HG02623 (cell line): ENCODE measurements around the gene GXYLT2.

Source experiments
- ATAC-seq: cut with Tn5 transposase; IDR thresholded peaks from one replicate; pipeline ENCODE4 v1.9.1; 2021; ENCODE audit warnings: moderate library complexity; ENCODE audit not compliant: unreplicated experiment

Gene GXYLT2, protein sequence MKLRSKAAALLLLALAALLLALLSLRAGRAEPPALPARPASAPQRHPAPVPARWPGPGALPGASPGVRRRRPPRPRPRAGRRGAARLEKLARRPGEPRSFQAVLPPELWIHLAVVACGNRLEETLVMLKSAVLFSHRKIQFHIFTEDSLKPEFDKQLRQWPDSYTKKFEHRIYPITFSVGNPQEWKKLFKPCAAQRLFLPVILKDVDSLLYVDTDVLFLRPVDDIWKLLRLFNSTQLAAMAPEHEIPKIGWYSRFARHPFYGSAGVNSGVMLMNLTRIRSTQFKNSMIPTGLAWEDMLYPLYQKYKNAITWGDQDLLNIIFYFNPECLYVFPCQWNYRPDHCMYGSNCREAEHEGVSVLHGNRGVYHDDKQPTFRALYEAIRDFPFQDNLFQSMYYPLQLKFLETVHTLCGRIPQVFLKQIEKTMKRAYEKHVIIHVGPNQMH

GRCh38 chr3:72887705-72888545, at the start of gene GXYLT2:
GXYLT2 (plus strand) TSS chr3:72888046; CDS start chr3:72888234, 188 bp downstream.
- peak; percentile 60 for ATAC-seq

- no peak for ATAC-seq
Observed at GRCh38 chr3:72839057-72839456, 48.8 kb upstream of the GXYLT2 start.

- ATAC-seq: no peak
Observed at GRCh38 chr3:72844436-72844993, 43.3 kb upstream of the GXYLT2 start.

GRCh38 chr3:72846166-72846565, 41.7 kb upstream of the GXYLT2 start:
- no peak for ATAC-seq

DNA sequence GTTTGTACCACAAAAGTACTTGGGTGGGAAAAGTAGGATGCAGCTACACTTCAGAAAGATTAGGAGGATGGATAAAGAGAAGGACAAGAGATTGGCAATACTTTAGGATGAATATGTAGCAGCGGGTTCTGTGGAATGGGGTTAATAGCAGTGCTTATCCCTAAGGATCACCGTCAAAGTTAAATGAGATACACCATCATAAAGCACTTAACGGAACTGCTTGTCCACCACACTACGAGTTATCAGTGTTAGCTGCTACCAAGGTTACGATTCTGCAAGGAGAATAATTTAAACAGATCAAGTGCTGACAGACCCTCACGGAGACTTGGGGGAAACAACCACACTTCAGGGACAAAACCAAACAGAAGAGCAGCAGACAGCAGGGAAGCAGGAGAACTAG, 40.6 kb upstream of the GXYLT2 start:
- no peak for ATAC-seq

DNA sequence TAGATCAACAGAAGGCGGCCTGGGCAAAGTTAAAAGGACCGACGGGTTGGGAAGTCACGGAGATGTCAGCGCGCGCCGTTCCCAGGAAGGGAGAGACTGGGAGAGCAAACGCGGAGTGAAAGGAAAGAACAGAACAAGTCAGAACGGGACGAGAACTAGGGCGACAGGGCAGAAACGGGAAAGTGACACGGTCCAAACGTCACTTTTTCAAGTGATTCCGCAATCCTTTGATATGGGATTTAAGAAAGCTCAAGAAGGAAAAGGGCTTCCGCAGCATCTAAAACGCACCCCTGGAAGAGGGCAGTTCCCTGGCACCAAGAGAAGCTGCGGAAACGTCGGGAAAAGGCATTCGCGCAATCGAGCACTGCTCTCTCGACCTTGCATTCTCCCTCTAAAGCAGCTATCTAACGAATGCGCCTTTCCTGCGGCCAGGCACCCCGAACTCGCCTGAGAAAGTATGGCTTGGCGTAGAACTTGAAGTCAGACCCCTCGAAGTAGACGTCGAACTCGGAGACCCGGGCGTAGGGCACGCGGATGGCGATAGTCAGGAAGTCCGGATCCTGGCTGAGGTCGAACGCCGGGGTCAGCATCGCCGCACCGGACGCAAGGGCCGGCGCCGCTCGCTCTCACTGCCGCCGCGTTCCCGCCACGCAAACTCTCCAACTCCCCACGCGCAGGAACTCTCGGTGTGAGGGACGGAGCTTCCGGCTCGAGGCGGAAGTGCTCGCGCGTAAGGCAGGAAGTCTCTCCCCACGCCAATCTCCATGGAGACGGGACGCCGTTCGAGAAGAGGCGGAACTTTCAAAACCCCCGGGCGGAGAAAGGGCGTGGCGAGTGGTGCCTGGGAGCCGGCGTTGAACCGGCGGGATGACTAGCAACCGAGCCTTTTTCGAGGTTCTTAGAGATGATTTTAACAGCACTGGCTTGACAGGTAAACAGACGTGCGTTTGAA, 39.8 kb upstream of the GXYLT2 start, which contains the start of gene SHQ1:
TSS of gene SHQ1 (minus strand) at position 695 of the 952 bp plus-strand sequence. CDS start at position 590, 105 bp downstream.
- peak; percentile 91 for ATAC-seq

- peak; percentile 37 for ATAC-seq
Observed at GRCh38 chr3:72848703-72849081, 39.2 kb upstream of the GXYLT2 start.

DNA sequence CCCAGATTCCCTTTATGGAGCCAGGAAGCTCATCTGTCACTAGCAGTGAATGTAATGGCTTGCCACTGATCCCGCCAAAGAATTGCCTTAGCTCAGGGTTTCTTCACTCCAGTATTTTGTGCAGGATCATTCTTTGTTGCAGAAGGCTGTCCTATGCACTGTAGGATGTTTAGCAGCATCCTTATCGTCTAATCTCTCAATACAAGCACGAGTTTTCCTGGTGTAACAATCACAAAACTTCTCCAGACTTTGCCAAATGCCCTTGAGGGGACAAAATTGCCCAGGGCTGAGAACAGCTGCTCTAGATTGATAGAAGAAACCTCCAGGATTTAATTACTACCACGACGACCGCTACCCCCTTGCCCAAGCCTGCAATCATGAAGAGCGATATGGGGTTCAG, 32.8 kb upstream of the GXYLT2 start:
- ATAC-seq: no peak

GRCh38 chr3:72860053-72860452, 27.8 kb upstream of the GXYLT2 start:
- ATAC-seq: no peak

DNA sequence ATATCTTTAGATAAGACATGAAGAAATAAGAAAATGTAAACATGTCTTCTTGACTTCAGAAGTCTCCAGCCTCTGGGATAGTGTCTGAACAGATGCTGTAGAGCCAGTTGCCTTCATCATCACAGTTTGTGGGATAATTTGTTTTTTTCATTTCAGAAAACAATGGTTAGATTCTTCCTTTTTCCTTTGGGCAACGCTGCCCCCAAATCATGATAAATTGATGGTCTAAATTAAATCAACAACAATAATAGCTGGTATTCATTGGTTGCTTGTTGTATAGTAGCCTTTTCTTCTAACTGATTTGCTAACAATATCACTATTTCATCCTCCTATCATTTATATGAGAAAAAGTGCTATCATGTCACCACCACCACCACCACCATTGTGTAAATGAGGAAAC, 27.0 kb upstream of the GXYLT2 start:
- no peak for ATAC-seq

DNA sequence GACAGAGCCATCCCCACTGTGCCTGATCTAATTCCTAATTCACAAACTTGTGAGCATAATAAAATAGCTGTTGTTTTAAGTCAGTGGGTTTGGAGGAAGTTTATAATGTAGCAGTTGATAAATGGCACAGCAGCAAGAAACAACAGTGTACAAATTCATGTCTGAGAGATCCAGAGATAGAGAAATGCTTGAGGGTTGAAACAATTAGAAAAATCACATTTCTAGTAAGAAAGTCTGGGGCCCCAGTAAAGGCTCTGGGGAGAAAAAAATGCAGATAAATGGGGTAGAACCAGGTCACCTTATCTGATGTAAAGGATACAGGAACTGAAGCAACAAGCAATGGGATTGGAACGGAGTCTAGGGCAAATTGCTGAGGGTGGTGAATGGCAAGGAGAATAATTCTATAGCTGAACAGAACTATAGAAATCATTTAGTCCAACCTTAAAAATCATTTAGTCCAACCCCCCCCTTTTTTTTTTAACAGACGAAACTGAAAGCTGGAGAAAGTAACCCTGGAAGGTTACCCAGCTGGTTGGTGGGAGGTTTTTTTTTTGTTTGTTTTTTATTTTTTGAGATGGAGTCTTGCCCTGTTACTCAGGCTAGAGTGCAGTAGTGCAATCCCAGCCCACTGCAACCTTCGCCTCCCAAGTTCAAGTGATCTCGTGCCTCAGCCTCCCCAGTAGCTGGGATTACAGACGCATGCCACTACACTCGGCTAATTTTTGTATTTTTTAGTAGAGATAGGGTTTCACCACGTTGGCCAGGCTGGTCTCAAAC, 25.3 kb upstream of the GXYLT2 start:
- ATAC-seq: no peak

DNA sequence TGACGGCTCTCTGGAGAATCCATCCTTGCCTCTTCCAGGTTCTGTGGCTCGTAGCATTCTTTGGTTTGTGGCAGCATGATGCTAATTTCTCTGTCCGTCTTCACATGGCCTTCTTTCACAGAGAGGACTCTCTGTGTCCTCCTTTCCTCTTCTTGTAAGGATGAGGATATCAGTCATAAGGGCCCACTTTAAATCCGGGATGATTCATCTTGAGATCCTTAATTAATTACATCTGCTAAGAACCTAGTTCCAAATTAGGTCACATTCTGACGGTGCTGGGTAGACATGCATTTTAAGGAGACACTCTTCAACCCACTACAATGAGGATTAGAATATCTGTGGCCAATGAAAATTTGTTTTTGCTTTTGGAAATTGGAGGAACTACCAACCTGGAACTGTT, 15.7 kb upstream of the GXYLT2 start:
- ATAC-seq: no peak

DNA sequence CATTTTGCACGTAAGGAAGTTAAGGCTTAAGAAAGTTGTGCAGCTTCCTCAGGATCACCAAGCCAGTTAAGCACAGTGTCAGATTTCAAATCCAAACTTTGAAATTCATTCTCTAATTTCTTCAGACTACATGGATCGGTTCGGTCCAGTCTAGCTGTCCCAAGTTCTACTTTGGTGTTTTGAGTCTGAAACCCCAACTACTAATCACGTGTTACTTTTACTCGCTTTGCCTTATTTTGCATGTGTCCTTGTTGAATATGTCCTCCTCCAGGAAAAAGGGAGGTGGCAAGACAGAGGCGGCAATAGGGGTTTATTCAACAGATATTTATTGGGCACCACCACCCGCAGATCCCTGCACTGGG, 522 bp upstream of the GXYLT2 start:
- ATAC-seq: no peak

DNA sequence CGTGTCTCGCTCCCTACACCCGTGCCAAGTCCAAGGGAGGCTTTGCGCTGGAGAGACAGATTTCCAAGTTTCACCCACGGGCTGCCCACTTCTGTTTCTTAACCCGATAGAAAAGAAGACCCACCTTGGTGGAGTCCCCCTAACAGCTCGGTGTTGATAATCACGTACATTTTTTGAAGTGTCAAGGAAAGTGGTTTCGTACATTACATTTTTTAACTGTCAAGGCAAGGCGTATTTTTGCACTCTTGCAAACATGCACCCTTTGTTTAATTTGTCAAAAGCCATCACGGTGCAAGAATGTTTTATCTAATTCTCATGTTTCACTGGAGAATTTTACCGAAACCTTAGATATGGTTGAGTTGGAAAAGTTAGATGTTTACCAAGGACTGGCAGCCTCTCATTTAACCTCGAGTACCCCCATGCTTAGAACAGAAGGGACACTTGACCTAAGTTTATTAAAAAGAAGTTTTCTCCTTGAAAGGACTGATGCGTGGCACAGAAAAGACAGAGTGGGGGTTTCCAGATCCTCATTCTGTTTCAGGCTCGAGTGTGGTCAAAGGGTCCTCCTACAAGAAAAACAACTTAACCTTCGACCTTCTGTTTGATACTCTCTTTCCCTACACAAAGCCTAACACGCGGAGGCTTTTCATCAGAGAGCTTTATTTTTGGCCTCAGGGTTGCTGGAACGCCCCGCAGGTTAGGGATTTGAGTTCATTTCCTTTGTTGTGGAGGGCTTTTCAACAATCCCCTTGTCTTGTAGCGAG, 882 bp downstream of the GXYLT2 start:
- no peak for ATAC-seq

DNA sequence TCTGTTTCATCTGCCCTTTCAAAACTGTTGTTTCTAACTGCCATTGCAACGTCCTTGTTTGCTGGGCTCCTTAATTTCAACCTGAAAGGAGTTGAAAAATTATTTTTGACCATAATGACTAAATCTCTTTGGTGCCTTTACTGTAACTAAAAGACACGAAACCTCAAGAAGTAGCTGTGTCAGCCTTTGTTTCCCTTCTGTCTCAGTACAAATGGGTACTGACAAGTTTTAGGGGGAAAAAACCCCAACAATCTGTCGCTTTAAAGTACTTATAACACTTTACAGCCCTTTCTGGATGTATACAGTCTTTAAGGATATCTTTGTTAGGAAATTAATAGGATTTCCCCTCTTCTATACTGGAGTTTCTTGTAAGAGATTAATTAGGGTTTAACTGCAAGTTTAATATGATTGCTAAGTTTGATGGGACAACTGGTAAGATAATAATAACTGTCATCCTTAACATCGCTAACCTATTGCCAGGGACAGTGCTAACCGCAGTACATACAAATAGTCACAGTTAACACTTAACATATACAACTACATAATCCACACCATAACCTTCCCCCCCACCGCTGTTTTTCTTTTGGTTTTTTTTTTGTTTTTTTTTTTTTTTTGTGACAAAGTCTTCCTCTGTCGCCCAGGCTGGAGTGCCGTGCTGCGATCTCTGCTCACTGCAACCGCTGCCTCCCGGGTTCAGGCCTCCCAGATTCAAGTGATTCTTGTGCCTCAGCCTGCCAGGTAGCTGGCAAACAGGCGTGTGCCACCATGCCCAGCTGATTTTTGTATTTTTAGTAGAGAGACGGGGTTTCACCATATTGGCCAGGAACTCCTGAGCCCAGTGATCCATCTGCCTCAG, 1.7 kb downstream of the GXYLT2 start:
- ATAC-seq: no peak

DNA sequence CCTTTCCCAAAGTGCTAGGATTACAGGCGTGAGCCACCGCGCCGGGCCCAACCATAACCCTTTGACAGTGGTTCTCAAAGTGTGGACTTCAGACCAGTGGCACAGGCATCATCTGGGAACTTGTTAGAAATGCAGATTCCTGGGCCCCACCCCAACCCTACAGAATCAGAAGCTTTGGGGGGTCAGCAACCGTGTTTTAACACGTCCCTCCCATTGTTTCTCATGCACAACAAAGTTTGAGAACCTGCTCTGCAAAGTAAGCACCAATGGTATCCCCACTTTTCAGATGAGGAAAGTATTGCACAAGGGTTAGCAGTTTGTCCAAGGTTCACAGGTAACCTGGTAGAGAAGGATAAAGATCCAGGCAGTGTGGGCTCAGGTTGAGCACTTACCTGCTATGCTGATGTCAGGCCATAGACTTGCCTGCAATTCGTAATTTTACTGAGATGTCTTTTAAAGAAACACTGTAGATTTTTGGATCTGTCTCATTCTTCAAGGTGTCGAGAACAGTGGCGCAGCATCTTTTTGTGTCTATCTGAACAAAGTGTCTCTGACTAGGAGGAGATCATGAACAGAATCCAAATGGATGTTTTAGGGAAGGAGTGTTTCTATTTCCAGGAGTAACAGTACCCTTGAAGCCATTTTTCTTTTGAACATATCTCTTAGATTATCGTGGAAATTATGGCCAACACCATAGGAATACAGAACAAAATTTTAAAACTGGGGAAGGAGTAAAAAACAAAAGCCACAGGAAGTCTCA, 2.5 kb downstream of the GXYLT2 start:
- ATAC-seq: no peak

- ATAC-seq: no peak
Observed at GRCh38 chr3:72891053-72891855, 3.4 kb downstream of the GXYLT2 start.
